ENCODE measurements around the gene AKNA. TPM values are rescaled to one million over a fixed set of nuclear protein-coding genes. Genes with fewer than 3 reads are reported as not detected.

Gene AKNA
- total RNA-seq, 3 donors from 2014 or later, result 29.3 to 45.1 (median 44.9) TPM

DNA sequence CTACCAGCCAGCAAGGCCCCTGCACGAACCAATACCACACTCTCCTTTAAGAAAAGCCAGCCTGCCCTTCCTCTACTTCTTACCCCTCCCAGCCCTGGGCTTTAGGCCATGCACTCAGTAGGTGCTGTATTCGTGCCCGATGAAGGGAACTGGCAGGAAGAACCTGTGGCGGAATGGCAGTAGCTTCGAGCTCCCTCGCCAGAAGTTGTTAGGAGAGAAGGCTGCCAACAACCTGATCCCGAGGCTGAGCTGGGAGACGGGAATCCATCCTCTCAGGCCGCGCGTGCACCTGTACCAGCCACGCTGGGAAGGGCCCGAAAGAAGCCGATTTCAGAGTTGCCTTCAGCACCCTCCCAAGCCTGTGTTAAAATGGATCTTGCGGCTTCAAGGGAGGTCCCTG is 45.3 kb upstream of the AKNA start:
- DNase-seq (no peak), ATAC-seq (no peak)
- Histone ChIP-seq H3K9me3 (no peaks in the 10 kb centered on the region), H3K4me3 (no peak overlapping the region), H3K36me3 (ENCODE audit: low read depth) (no peaks in the 10 kb centered on the region), H3K4me1 (ENCODE audit: low read depth) (no peaks in the 10 kb centered on the region)
- TF ChIP-seq, protein P1, sequence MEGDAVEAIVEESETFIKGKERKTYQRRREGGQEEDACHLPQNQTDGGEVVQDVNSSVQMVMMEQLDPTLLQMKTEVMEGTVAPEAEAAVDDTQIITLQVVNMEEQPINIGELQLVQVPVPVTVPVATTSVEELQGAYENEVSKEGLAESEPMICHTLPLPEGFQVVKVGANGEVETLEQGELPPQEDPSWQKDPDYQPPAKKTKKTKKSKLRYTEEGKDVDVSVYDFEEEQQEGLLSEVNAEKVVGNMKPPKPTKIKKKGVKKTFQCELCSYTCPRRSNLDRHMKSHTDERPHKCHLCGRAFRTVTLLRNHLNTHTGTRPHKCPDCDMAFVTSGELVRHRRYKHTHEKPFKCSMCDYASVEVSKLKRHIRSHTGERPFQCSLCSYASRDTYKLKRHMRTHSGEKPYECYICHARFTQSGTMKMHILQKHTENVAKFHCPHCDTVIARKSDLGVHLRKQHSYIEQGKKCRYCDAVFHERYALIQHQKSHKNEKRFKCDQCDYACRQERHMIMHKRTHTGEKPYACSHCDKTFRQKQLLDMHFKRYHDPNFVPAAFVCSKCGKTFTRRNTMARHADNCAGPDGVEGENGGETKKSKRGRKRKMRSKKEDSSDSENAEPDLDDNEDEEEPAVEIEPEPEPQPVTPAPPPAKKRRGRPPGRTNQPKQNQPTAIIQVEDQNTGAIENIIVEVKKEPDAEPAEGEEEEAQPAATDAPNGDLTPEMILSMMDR (IDR thresholded peaks at IDR 0.05), result no peak
- intact Hi-C loops (cut with DNase I, micrococcal nuclease), result no loop called here

- Histone ChIP-seq H3K36me3 (ENCODE audit: low read depth) (no peaks in the 10 kb centered on the region), H3K4me1 (ENCODE audit: low read depth) (no peaks in the 10 kb centered on the region), H3K4me3 (no peak overlapping the region), H3K9me3 (no peaks in the 10 kb centered on the region)
- no peak for ATAC-seq
- DNase-seq, result no peak
- intact Hi-C loops (cut with DNase I, micrococcal nuclease), result no loop called here
- TF ChIP-seq, protein P1 (IDR thresholded peaks at IDR 0.05), result no peak
Measured at GRCh38 chr9:114432323-114433067, 44.7 kb upstream of the AKNA start.

DNA sequence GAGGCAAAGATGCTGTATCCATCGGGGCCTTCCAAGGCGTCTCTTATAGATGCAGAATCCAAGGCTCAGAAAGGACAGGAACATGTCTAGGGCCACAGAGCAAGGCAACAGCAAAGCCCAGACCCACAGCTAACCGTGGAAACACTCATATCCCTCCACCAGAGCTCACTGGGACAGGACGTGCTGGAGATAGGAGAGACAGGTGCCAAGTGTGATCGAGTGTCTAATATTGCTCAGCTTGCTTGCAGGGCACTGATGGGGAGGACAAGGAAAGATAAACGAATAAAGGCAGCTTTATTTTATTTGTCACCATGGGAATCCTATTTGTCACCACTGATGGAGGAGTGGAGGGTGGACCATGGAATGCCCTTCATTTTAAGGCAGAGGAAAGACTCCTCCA is 44.0 kb upstream of the AKNA start:
- intact Hi-C loops (cut with DNase I, micrococcal nuclease), result no loop called here
- TF ChIP-seq, protein P1 (IDR thresholded peaks at IDR 0.05), result no peak
- ATAC-seq (no peak), DNase-seq (no peak)
- H3K4me3 ChIP-seq, result no peak overlapping the region
- no peaks in the 10 kb centered on the region for H3K9me3 ChIP-seq
- no peaks in the 10 kb centered on the region for H3K4me1 ChIP-seq (ENCODE audit: low read depth)
- no peaks in the 10 kb centered on the region for H3K36me3 ChIP-seq (ENCODE audit: low read depth)

DNA sequence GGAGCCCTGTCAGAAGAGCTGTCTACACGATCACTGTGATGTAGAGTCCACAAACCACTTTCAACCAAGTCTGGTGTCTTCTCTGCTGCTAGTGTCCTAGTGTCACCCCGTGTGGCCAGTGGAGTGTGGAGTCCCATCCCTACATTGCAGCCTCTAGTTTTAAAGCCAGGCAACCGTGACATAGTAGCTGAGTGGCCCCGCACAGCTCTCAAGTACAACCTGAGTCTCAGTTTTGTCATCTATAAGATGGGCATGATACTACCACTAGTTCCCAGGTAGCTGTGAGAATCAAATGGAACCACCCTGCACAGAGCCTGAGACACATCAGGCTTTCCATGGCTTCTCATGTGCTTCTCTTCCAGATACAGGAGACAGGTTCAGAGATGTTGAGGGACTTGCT is 43.2 kb upstream of the AKNA start:
- ATAC-seq (no peak), DNase-seq (no peak)
- TF ChIP-seq, protein P1 (IDR thresholded peaks at IDR 0.05), result no peak
- Histone ChIP-seq H3K4me1 (ENCODE audit: low read depth) (no peaks in the 10 kb centered on the region), H3K4me3 (no peak overlapping the region), H3K36me3 (ENCODE audit: low read depth) (no peaks in the 10 kb centered on the region), H3K9me3 (no peaks in the 10 kb centered on the region)
- intact Hi-C loops (cut with DNase I, micrococcal nuclease), result no loop called here

DNA sequence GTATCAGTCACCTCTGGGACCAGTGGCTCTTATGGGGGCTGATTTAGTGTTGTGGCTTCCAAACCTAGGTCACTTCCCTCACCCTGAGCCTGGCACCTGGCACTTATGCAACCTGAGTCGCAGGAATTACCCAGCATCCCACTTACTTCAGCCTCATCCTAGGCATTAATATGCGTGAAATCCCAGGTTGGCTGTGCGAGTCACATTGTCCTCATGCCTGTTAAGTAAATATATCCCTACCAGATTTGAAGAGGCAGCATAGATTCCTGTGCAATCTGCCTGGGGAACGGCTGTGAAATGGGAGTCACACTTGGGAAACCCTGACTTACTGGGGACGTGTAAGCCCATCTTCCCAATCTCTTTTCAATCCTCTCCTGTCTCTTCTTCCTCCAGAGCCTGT is 42.7 kb upstream of the AKNA start:
- Histone ChIP-seq H3K4me1 (ENCODE audit: low read depth) (no peaks in the 10 kb centered on the region), H3K9me3 (no peaks in the 10 kb centered on the region), H3K4me3 (no peak overlapping the region), H3K36me3 (ENCODE audit: low read depth) (no peaks in the 10 kb centered on the region)
- TF ChIP-seq, protein P1 (IDR thresholded peaks at IDR 0.05), result no peak
- ATAC-seq, result no peak
- intact Hi-C loops (cut with DNase I, micrococcal nuclease), result no loop called here
- no peak for DNase-seq
